ENCODE measurements around the gene RGCC. TPM values are rescaled to one million over a fixed set of nuclear protein-coding genes. Genes with fewer than 3 reads are reported as not detected.
A peak's percentile ranks its signal among the peaks of the same experiment; 100 is the strongest.

Gene RGCC
- total and polyA plus RNA-seq, 3 donors from 2014 or later: 15.1 to 64.2 (median 26.5) TPM

DNA sequence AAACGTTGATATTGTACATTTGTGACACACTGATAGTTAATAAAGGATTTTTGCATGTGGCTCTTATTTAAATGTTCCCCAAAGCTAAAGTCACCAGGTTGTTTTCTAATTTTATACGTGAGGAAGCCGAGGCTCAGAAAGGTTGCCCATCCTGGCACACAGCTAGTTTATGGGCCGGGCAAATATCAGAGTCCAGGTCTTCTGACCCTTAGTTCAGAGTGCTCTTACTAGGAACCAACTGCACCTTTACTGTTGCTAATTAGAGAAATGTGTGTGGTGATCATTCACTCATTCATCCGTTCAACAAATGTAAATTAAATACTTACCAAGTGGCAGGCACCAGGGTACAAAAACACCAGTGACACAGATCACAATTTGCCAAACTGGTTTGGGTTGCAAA, 46.3 kb upstream of the RGCC start:
- no peak for DNase-seq
- Histone ChIP-seq H3K36me3 (ENCODE audit: low read depth, missing control alignments) (no peaks in the 10 kb centered on the region), H3K27ac (no peak overlapping the region), H3K27me3 (no peaks in the 10 kb centered on the region), H3K4me1 (no peaks in the 10 kb centered on the region), H3K9me3 (no peaks in the 10 kb centered on the region), H3K4me3 (no peak overlapping the region)
- TF ChIP-seq POLR2A (IDR thresholded peaks at IDR 0.05): no peak
- TF ChIP-seq, protein P1, sequence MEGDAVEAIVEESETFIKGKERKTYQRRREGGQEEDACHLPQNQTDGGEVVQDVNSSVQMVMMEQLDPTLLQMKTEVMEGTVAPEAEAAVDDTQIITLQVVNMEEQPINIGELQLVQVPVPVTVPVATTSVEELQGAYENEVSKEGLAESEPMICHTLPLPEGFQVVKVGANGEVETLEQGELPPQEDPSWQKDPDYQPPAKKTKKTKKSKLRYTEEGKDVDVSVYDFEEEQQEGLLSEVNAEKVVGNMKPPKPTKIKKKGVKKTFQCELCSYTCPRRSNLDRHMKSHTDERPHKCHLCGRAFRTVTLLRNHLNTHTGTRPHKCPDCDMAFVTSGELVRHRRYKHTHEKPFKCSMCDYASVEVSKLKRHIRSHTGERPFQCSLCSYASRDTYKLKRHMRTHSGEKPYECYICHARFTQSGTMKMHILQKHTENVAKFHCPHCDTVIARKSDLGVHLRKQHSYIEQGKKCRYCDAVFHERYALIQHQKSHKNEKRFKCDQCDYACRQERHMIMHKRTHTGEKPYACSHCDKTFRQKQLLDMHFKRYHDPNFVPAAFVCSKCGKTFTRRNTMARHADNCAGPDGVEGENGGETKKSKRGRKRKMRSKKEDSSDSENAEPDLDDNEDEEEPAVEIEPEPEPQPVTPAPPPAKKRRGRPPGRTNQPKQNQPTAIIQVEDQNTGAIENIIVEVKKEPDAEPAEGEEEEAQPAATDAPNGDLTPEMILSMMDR (IDR thresholded peaks at IDR 0.05): no peak
- intact Hi-C loops (cut with DNase I; ENCODE audit: low total_unique reads): loop anchor here (10.0 kb wide), 1 partner anchor 244 kb away; no protein-coding TSS in a partner anchor
- WGBS, 2 donors: 90% methylated on average over 5 of the region's 5 CpGs

DNA sequence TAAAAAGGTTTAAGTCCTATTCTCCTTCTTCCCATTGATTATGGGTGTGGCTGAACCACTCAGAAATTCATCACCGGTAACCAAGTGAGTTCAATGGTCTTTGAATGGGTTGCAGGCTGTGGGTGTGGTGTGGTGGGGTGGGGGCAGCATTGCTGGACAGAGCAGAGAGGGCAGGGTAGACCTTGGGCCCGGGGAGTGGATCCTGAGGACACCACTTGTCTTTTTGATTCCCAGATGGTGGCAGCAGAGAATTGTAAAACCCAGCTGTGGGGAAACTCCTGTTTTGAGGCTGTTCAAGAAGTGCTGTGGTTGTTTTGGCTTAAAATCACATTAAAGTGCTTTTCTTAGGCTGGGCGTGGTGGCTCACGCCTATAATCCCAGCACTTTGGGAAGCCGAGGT, 45.8 kb upstream of the RGCC start:
- intact Hi-C loops (cut with DNase I; ENCODE audit: low total_unique reads): loop anchor here (10.0 kb wide), 1 partner anchor 243 kb away; no protein-coding TSS in a partner anchor
- no peaks in the 10 kb centered on the region for H3K9me3 ChIP-seq
- no peak overlapping the region for H3K27ac ChIP-seq

DNA sequence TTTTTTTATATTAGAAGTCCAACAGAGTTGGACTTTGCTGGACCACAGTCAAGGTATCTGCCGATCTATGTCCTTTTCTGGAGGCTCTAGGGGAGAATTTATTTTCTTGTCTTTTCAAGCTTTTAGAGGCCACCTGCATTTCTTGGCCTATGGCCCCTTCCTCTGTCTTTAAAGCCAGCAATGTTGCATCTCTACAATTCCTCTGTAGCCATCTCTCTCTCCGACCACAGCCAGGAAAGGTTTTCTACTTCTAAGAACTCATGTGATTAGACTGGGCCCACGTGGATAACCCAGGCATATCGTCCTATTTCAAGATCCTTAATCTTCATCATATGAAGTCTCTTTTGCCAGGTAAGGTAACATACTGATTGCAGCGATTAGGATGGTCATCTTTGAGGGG, 43.5 kb upstream of the RGCC start:
- TF ChIP-seq POLR2A (IDR thresholded peaks at IDR 0.05): no peak
- H3K36me3 ChIP-seq (ENCODE audit: low read depth, missing control alignments): no peaks in the 10 kb centered on the region
- intact Hi-C loops (cut with DNase I; ENCODE audit: low total_unique reads): loop anchor here (10.0 kb wide), 1 partner anchor 241 kb away; no protein-coding TSS in a partner anchor
- no peak overlapping the region for H3K27ac ChIP-seq
- H3K27me3 ChIP-seq: no peaks in the 10 kb centered on the region
- H3K9me3 ChIP-seq: no peaks in the 10 kb centered on the region
- DNase-seq: no peak
- no peak overlapping the region for H3K4me3 ChIP-seq
- no peaks in the 10 kb centered on the region for H3K4me1 ChIP-seq
- WGBS, 2 donors: 93 to 94% methylated on average over 5 of the region's 5 CpGs

More for the DNA sequence above, 45.8 kb upstream of the RGCC start:
- no peak for TF ChIP-seq POLR2A (IDR thresholded peaks at IDR 0.05)
- TF ChIP-seq, protein P1 (IDR thresholded peaks at IDR 0.05): peak in 1 of 3 experiments; percentile 8
- no peak overlapping the region for H3K4me3 ChIP-seq
- WGBS, 2 donors: 62 to 82% methylated on average over 5 of the region's 5 CpGs
- no peaks in the 10 kb centered on the region for H3K36me3 ChIP-seq (ENCODE audit: low read depth, missing control alignments)
- peak; percentile 45 for DNase-seq
- H3K27me3 ChIP-seq: no peaks in the 10 kb centered on the region
- no peaks in the 10 kb centered on the region for H3K4me1 ChIP-seq

DNA sequence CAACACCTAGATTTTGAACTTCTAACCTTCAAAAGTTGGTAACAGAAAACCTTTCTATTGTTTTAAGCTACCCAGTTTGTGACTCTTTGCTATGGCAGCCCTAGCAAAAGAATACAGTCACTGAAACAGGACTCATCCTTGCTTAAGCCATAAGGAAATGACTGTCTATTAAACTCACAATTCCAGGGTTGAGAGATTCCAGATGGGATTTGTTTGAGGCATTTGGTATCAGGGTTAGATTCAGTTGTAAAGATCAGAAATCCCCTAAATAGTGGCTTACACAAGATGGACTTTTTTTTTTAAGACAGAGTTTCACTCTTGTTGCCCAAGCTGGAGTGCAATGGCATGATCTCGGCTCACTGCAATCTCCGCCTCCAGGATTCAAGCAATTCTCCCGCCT, 41.1 kb upstream of the RGCC start:
- Histone ChIP-seq H3K4me3 (no peak overlapping the region), H3K4me1 (no peaks in the 10 kb centered on the region), H3K9me3 (no peaks in the 10 kb centered on the region), H3K36me3 (ENCODE audit: low read depth, missing control alignments) (no peaks in the 10 kb centered on the region), H3K27me3 (no peaks in the 10 kb centered on the region), H3K27ac (no peak overlapping the region)
- intact Hi-C loops (cut with DNase I; ENCODE audit: low total_unique reads): loop anchor here (10.0 kb wide), 1 partner anchor 239 kb away; no protein-coding TSS in a partner anchor
- no peak for DNase-seq
- 33 to 93% methylated on average over 3 of the region's 3 CpGs for WGBS, 2 donors
- TF ChIP-seq, protein P1 (IDR thresholded peaks at IDR 0.05): no peak
- TF ChIP-seq POLR2A (IDR thresholded peaks at IDR 0.05): no peak

DNA sequence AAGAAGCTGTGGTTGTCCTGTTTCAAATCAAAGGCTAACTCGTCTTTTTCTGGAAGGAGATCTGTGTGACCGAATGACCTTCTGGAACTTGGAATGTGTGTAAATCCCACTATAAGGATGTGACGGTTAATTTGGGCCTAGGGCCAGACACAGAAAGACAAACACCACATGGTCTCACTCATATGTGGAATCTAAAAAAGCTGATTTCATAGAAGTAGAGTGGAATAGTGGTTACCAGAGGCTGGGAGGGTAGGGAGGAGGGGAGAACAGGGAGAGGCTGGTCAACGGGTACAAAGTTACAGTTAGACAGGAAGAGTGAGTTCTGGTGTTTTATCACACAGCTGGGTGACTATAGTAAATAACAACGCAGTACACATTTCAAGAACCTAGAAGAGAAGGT, 39.3 kb upstream of the RGCC start:
- Histone ChIP-seq H3K4me1 (no peaks in the 10 kb centered on the region), H3K36me3 (ENCODE audit: low read depth, missing control alignments) (no peaks in the 10 kb centered on the region), H3K4me3 (no peak overlapping the region), H3K27me3 (no peaks in the 10 kb centered on the region), H3K9me3 (no peaks in the 10 kb centered on the region), H3K27ac (no peak overlapping the region)
- no peak for DNase-seq
- no peak for TF ChIP-seq POLR2A (IDR thresholded peaks at IDR 0.05)
- TF ChIP-seq, protein P1 (IDR thresholded peaks at IDR 0.05): no peak
- 43 to 48% methylated on average over 5 of the region's 5 CpGs for WGBS, 2 donors
- intact Hi-C loops (cut with DNase I; ENCODE audit: low total_unique reads): loop anchor here (10.0 kb wide), 1 partner anchor 237 kb away; no protein-coding TSS in a partner anchor
